Pancreas (tissue), 10 donors: ENCODE results near the gene HK3. TPM values are rescaled to one million over a fixed set of nuclear protein-coding genes. Genes with fewer than 3 reads are reported as not detected.

Experiments used
- ATAC-seq, 4 donors: fragments of 200-7000 bp; cut with Tn5 transposase; one replicate each; pipeline versions ENCODE4 v1.8.0 to v1.9.1; 2020; ENCODE audit warnings: mild to moderate bottlenecking in 4 of 4, moderate library complexity in 4 of 4
- DNase-seq, 6 donors: peaks; one replicate each; pipeline ENCODE4 v3.0.0-alpha.2; 2020
- FAIRE-seq: peaks from 2 replicates; lab custom pipeline; 2012; peaks lifted over from hg19 to GRCh38; lab: Jason Lieb, UNC
- H3K27ac ChIP-seq, 4 donors: fragments of 200-600 bp; sonication (generic); 1 replicate in 3 of 4; 2 replicates in 1 of 4; pipeline versions ENCODE4 v1.5.0 to v1.8.0; 2020
- H3K27me3 ChIP-seq, 4 donors: fragments of 200-600 bp; one replicate each; pipeline ENCODE4 v1.8.0; 2021
- H3K36me3 ChIP-seq, 3 donors: fragments of 200-600 bp; sonication (generic) in 1 of 3; one replicate each; pipeline versions ENCODE4 v1.5.0 to v1.8.0; 2020 to 2021
- H3K4me1 ChIP-seq, 3 donors: fragments of 200-600 bp; one replicate each; pipeline ENCODE4 v1.8.0; 2021
- H3K4me3 ChIP-seq, 4 donors: fragments of 200-600 bp; sonication (generic) in 2 of 4; one replicate each; pipeline versions ENCODE4 v1.5.0 to v1.8.0; 2020 to 2021
- H3K9me3 ChIP-seq, 4 donors: fragments of 200-600 bp; one replicate each; pipeline ENCODE4 v1.8.0; 2021
- CTCF ChIP-seq, 4 donors: fragments of 200-600 bp; sonication (generic) in 3 of 4; IDR thresholded peaks; one replicate each; pipeline versions ENCODE4 v1.5.0 to v1.8.0; 2021; ENCODE audit warnings: antibody characterized with exemption in 4 of 4
- WGBS, 2 donors: extraction: QIAGEN DNeasy Blood & Tissue Kit; methylation state at CpG; one replicate each; pipeline ENCODE4 v1.1.7; 2013; 5-methylcytosine and 5-hydroxymethylcytosine counted together
- intact Hi-C, 3 donors: fragments of 100-400 bp; cut with DNase I; formaldehyde crosslinking; loops; one replicate each; pipeline versions ENCODE4 v1.11.1 to v1.14.2; 2022
- polyA plus RNA-seq, 2 donors: library from polyadenylated mRNA; stranded (reverse); fragments of 200-250 nt; gene quantifications; one replicate each; pipeline ENCODE4 v1.2.3, GENCODE V29; 2013
- total RNA-seq, 6 donors: library from RNA; stranded (reverse); fragmentation: NEBNext Ultra II Directional in 4 of 6; extraction: Animal tissue kit (Norgen Biotek cat#: 25700) in 4 of 6; gene quantifications; one replicate each; pipeline versions ENCODE4 v1.2.1 to v1.2.4, GENCODE V29; 2021 to 2023
- donor health status: healthy with polysubstance abuse.
- donor health status: DM: no; HTN: no; CAD: no; lungs with moderate emphysema.
- donor health status: DM: no; HTN: no; CAD: no.
- donor health status: control.
- donor health status: control.
- donor health status: Bipolar disorder and iron deficiency.
- donor health status: DM: yes; HTN: yes; CAD: no.
- donor health status: DM: no; HTN: no; CAD: no.
- donor health status: DM: no; HTN: no; CAD: no.
- donor health status: DM: yes; HTN: yes; CAD: no.

HK3 gene
- total and polyA plus RNA-seq, 8 donors = 0.24 to 6.6 (median 3.3) TPM

GRCh38 chr5:176916337-176916736, 17.2 kb upstream of the HK3 start:
- TF ChIP-seq CTCF (IDR thresholded peaks at IDR 0.05) = no peak
- no peak for ATAC-seq
- H3K4me3 ChIP-seq = no peak overlapping the region
- H3K27ac ChIP-seq = no peak overlapping the region
- no peaks in the 10 kb centered on the region for H3K9me3 ChIP-seq
- FAIRE-seq = no peak
- H3K36me3 ChIP-seq = peaks cover 0 to 1% (median 0%) of the 10 kb centered on the region in 3 donors
- DNase-seq = no peak
- intact Hi-C loops = no loop called here
- H3K4me1 ChIP-seq = no peaks in the 10 kb centered on the region
- no peaks in the 10 kb centered on the region for H3K27me3 ChIP-seq

DNA sequence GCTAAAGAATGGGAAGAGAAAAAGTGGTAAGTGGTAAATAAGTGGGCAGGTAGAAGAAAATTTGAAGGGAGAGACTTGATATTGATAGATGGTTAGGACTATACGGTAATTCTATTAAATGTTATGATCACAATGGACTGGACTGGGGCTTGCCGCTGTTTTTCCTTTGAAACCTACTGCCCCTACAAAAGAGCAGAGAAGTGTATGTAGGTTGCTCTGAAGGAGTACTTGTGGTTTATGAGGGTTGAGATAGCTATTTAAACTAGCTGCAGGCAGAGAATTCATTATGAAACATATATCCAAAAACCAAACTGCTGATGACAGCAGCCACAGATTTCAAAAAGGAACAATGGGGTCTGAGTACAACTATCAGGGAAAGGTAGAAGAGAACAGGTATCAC, 16.8 kb upstream of the HK3 start:
- Histone ChIP-seq H3K36me3 (peaks cover 0 to 4% (median 0%) of the 10 kb centered on the region in 3 donors), H3K9me3 (no peaks in the 10 kb centered on the region), H3K4me3 (no peak overlapping the region), H3K4me1 (no peaks in the 10 kb centered on the region), H3K27me3 (no peaks in the 10 kb centered on the region), H3K27ac (no peak overlapping the region)
- no peak for TF ChIP-seq CTCF (IDR thresholded peaks at IDR 0.05)
- ATAC-seq = no peak
- intact Hi-C loops = no loop called here
- WGBS, 2 donors = 63 to 98% methylated on average over 2 of the region's 2 CpGs
- no peak for FAIRE-seq
- DNase-seq = no peak

DNA sequence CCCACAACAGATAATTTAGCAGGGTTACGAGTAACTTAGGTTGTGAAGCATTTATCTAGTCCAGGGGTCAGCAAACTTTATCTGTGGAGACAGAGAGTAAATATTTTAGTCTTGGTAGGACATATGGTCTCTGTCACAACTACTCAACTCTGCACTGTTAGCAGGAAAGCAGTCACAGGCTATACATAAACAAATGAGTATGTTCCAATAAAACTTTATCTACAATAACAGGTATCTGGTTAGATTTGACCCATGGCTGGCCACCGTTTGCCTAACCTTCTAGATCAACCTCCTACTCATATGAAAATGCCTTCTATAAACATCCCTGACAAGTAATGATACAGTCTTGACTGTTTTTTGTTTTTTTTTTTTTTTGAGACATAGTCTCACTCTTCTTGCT, 13.0 kb upstream of the HK3 start:
- DNase-seq (no peak), ATAC-seq (no peak), FAIRE-seq (no peak)
- 75 to 84% methylated on average over 2 of the region's 2 CpGs for WGBS, 2 donors
- peaks cover 0 to 23% (median 9%) of the 10 kb centered on the region in 3 donors for H3K36me3 ChIP-seq
- H3K4me3 ChIP-seq = no peak overlapping the region
- no peak overlapping the region for H3K27ac ChIP-seq
- no peaks in the 10 kb centered on the region for H3K27me3 ChIP-seq
- no peaks in the 10 kb centered on the region for H3K4me1 ChIP-seq
- no peak for TF ChIP-seq CTCF (IDR thresholded peaks at IDR 0.05)
- H3K9me3 ChIP-seq = no peaks in the 10 kb centered on the region
- intact Hi-C loops = no loop called here

DNA sequence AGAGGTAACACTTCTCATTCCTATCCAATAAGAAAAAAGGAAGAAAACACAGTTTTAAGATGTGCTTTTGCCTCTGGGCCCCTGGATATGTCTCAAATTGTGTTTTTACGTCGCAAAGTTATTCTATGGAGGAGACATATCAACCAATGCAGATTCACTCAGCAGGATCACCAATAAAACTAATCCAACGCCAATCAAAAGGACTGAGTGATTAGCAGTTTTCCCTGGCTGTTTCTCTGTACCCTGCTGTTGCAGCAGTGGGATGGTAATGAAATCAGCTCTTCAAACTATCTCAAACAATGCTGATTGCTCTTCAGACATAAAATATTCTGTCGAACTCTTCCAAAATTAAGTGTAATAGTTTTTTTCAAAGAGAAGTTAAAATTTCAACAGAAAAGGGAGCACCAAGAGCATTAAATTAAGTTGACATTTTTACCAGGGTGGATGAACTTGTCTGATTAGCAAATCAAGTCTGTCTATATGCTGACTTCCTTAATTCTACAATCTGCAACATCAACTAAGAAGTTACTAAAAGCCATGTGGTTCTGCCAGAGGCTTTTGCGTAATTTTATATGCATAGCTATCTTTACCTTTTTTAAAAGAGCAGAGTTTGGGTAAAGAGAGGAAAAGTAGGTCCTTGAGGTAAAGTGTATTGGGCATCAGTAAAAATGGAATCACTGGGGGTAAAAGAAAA, 9.7 kb upstream of the HK3 start:
- FAIRE-seq = no peak
- no peak for TF ChIP-seq CTCF (IDR thresholded peaks at IDR 0.05)
- H3K4me3 ChIP-seq = no peak overlapping the region
- H3K9me3 ChIP-seq = no peaks in the 10 kb centered on the region
- no peak for DNase-seq
- intact Hi-C loops = no loop called here
- no peaks in the 10 kb centered on the region for H3K27me3 ChIP-seq
- no peak for ATAC-seq
- no peak overlapping the region for H3K27ac ChIP-seq
- WGBS, 2 donors = 95 to 96% methylated on average over 5 of the region's 5 CpGs
- H3K4me1 ChIP-seq = no peaks in the 10 kb centered on the region
- H3K36me3 ChIP-seq = peaks cover 3 to 56% (median 29%) of the 10 kb centered on the region in 3 donors

- no peaks in the 10 kb centered on the region for H3K27me3 ChIP-seq
- H3K4me3 ChIP-seq = no peak overlapping the region
- DNase-seq = no peak
- ATAC-seq = no peak
- 74 to 83% methylated on average over 3 of the region's 3 CpGs for WGBS, 2 donors
- no peak overlapping the region for H3K27ac ChIP-seq
- TF ChIP-seq CTCF (IDR thresholded peaks at IDR 0.05) = no peak
- peaks cover 3 to 61% (median 29%) of the 10 kb centered on the region in 3 donors for H3K36me3 ChIP-seq
- FAIRE-seq = no peak
- no peaks in the 10 kb centered on the region for H3K9me3 ChIP-seq
- intact Hi-C loops = no loop called here
- no peaks in the 10 kb centered on the region for H3K4me1 ChIP-seq
These were observed 7.7 kb upstream of the HK3 start for GRCh38 chr5:176906796-176907195.
